Measurements from ENCODE around the gene STIM2.

GRCh38 chr4:26912069-26912468 lies 51.4 kb downstream of the STIM2 start:
- no peak for TF ChIP-seq CTCF (conservative IDR thresholded peaks at IDR 0.05; ENCODE audit: low read depth, low read length)
- no peak for TF ChIP-seq POLR2A (IDR thresholded peaks at IDR 0.05; ENCODE audit: low read depth, low read length)
- TF ChIP-seq RAD21 (IDR thresholded peaks at IDR 0.05; ENCODE audit: low read length) = no peak
- TF ChIP-seq ELK1 (IDR thresholded peaks at IDR 0.05; ENCODE audit: borderline replicate concordance, low read depth, low read length) = no peak
- TF ChIP-seq MXI1 (IDR thresholded peaks at IDR 0.05; ENCODE audit: borderline replicate concordance, low read depth, low read length) = no peak
- no peak for TF ChIP-seq USF2 (IDR thresholded peaks at IDR 0.05; ENCODE audit: low read depth, low read length)
- TF ChIP-seq NFE2L2 (IDR thresholded peaks at IDR 0.05; ENCODE audit: low read depth, low read length) = no peak
- TF ChIP-seq FOS (IDR thresholded peaks at IDR 0.05; ENCODE audit: low read depth, low read length) = no peak
- TF ChIP-seq SMC3 (IDR thresholded peaks at IDR 0.05; ENCODE audit: low read depth, low read length) = no peak
- no peak for TF ChIP-seq CEBPB (IDR thresholded peaks at IDR 0.05; ENCODE audit: low read depth, low read length)
- TF ChIP-seq MAFK (IDR thresholded peaks at IDR 0.05; ENCODE audit: low read depth, low read length) = no peak
- TF ChIP-seq RFX5 (IDR thresholded peaks at IDR 0.05; ENCODE audit: low read depth, low read length) = no peak
- no peak for TF ChIP-seq RCOR1 (IDR thresholded peaks at IDR 0.05; ENCODE audit: insufficient replicate concordance, low read length)
